Body of pancreas (tissue), 4 donors: Measurements from ENCODE around the gene PPDPF.
A peak's percentile ranks its signal among the peaks of the same experiment; 100 is the strongest.

Experiments
- CTCF ChIP-seq, 7 experiments: fragments of 450-650 bp in 4 of 7; fragments of 200-600 bp in 3 of 7; sonication (generic) in 3 of 7; IDR thresholded peaks; one replicate each; pipeline ENCODE4 v1.5.1; 2016 to 2019; ENCODE audit warnings: antibody characterized with exemption in 7 of 7
- POLR2A ChIP-seq, 3 donors: fragments of 450-650 bp; IDR thresholded peaks; one replicate each; pipeline ENCODE4 v1.6.1; 2016; ENCODE audit warnings: antibody characterized with exemption in 3 of 3, mild to moderate bottlenecking in 2 of 3

- peak in 2 of 7 experiments; percentile 14 to 18 for TF ChIP-seq CTCF (IDR thresholded peaks at IDR 0.05)
- TF ChIP-seq POLR2A (IDR thresholded peaks at IDR 0.05), result peak in 1 of 3 donors; percentile 39
These were observed 17.9 kb downstream of the PPDPF start for GRCh38 chr20:63538204-63539091.
